Measurements from ENCODE around the gene DYRK1A. TPM values are rescaled to one million over a fixed set of nuclear protein-coding genes. Genes with fewer than 3 reads are reported as not detected.

Gene DYRK1A
- total RNA-seq, 1 experiment from 2014 or later = 35.5 TPM

DNA sequence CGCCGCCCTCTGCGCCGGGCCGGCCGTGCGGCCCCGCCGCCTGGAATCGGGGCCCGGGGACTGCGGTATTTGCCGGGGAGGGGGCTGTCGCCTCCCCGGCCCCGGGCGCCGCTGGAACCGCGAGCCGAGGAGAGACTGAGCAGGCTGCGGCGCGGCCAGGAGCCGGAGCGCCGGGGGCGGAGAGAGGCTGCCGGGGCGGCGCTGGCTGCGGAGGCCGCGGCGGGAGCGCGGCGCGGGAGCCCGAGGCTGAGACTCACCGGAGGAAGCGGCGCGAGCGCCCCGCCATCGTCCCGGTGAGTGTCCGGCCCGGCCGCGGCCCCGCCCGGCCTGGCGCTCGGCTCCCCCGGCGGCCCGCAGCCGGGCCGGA is 746 bp downstream of the DYRK1A start:
- Histone ChIP-seq H3K36me3 (ENCODE audit: low read depth) (no peaks in the 10 kb centered on the region), H3K27me3 (ENCODE audit: insufficient read depth, low read depth) (no peaks in the 10 kb centered on the region), H4K20me1 (ENCODE audit: insufficient read depth) (no peaks in the 10 kb centered on the region), H2AFZ (no peak overlapping the region), H3K27ac (peak overlapping the region; percentile 94), H3K4me2 (no peak overlapping the region), H3F3A (ENCODE audit: insufficient read depth, low read depth) (peaks cover 34% of the 10 kb centered on the region), H3K9me3 (ENCODE audit: insufficient read depth, low read depth) (no peaks in the 10 kb centered on the region), H3K79me2 (ENCODE audit: low read depth) (peaks cover 50% of the 10 kb centered on the region), H3K4me1 (replicated peaks; ENCODE audit: insufficient read depth) (peaks cover 43% of the 10 kb centered on the region), H3K4me3 (peak overlapping the region; percentile 67; the same call in 1 of the 2 replicates), H3K9me2 (ENCODE audit: insufficient read depth) (no peaks in the 10 kb centered on the region)
- no TSS peak for BruUV-seq (replicated peaks)
- no peak for TF ChIP-seq EZH2 (IDR thresholded peaks at IDR 0.05; ENCODE audit: low read depth)
- TF ChIP-seq, protein P1, sequence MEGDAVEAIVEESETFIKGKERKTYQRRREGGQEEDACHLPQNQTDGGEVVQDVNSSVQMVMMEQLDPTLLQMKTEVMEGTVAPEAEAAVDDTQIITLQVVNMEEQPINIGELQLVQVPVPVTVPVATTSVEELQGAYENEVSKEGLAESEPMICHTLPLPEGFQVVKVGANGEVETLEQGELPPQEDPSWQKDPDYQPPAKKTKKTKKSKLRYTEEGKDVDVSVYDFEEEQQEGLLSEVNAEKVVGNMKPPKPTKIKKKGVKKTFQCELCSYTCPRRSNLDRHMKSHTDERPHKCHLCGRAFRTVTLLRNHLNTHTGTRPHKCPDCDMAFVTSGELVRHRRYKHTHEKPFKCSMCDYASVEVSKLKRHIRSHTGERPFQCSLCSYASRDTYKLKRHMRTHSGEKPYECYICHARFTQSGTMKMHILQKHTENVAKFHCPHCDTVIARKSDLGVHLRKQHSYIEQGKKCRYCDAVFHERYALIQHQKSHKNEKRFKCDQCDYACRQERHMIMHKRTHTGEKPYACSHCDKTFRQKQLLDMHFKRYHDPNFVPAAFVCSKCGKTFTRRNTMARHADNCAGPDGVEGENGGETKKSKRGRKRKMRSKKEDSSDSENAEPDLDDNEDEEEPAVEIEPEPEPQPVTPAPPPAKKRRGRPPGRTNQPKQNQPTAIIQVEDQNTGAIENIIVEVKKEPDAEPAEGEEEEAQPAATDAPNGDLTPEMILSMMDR (conservative IDR thresholded peaks at IDR 0.05) = no peak
- intact Hi-C loops (cut with micrococcal nuclease; ENCODE audit: unreplicated experiment) = loop anchor here (5.0 kb wide), 1 partner anchor 290 kb away; no protein-coding TSS in a partner anchor
- CTCF ChIA-PET = no interaction called here
- POLR2A ChIA-PET (ENCODE audit: unreplicated experiment) = no interaction called here
- peak in 1 of 2 experiments; percentile 4 for DNase-seq

DNA sequence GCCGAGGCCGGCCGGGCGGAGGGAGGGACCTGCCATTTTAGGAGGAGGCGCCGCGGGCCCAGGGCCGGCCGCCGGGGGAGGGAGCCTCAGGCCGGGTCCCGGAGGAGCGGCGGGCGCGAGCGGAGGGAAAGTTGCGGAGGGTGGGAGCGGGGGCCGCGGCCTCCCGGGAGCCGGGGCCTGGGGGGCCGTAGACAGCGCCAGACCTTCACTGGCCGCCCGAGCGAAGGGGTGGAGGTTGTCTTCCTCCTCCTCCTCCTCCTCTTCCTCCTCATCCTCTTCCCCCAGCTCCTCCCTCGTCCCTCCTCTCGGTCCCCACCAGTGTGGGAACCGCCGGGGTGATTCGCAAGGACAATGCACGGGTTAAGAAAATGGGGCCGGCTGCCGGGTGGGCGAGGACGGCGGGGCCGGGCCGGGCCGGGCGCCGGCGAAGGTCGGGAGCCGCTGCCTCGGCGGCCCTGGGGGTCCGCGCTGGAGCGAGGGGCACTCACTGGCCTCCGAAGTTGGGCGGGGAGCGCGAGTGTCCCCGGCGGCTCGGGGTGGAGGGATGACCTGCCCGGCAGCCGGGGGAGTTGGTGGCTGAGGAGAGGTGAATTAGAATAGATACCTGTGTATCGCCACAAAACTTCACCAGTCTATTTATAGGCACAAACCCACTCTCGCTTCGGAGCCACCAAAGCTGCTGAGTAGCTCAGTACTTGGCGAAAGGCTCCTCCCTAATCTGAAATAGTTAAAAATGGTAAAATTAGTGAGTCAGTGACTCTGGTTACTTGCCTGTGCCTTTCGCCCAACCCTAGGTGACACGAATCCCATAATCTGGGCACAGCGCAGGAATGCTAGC is 1.3 kb downstream of the DYRK1A start:
- Histone ChIP-seq H3F3A (ENCODE audit: insufficient read depth, low read depth) (peaks cover 34% of the 10 kb centered on the region), H3K4me2 (peak overlapping the region; percentile 77), H3K9me2 (ENCODE audit: insufficient read depth) (no peaks in the 10 kb centered on the region), H3K4me3 (peak overlapping the region; percentile 67), H2AFZ (0 out of 2 replicates have a peak overlapping the region, but pooled peaks have one; percentile 39), H4K20me1 (ENCODE audit: insufficient read depth) (no peaks in the 10 kb centered on the region), H3K9me3 (ENCODE audit: insufficient read depth, low read depth) (no peaks in the 10 kb centered on the region), H3K36me3 (ENCODE audit: low read depth) (no peaks in the 10 kb centered on the region), H3K79me2 (ENCODE audit: low read depth) (peaks cover 56% of the 10 kb centered on the region), H3K27me3 (ENCODE audit: insufficient read depth, low read depth) (no peaks in the 10 kb centered on the region), H3K4me1 (replicated peaks; ENCODE audit: insufficient read depth) (peaks cover 50% of the 10 kb centered on the region), H3K27ac (peak overlapping the region; percentile 97)
- no TSS peak for BruUV-seq (replicated peaks)
- ChIA-PET CTCF (no interaction called here), POLR2A (ENCODE audit: unreplicated experiment) (no interaction called here)
- intact Hi-C loops (cut with micrococcal nuclease; ENCODE audit: unreplicated experiment) = loop anchor here (5.0 kb wide), 1 partner anchor 289 kb away; no protein-coding TSS in a partner anchor
- DNase-seq = peak; percentile 34 to 54
- TF ChIP-seq, protein P1 (conservative IDR thresholded peaks at IDR 0.05) = no peak
- no peak for TF ChIP-seq EZH2 (IDR thresholded peaks at IDR 0.05; ENCODE audit: low read depth)

DNA sequence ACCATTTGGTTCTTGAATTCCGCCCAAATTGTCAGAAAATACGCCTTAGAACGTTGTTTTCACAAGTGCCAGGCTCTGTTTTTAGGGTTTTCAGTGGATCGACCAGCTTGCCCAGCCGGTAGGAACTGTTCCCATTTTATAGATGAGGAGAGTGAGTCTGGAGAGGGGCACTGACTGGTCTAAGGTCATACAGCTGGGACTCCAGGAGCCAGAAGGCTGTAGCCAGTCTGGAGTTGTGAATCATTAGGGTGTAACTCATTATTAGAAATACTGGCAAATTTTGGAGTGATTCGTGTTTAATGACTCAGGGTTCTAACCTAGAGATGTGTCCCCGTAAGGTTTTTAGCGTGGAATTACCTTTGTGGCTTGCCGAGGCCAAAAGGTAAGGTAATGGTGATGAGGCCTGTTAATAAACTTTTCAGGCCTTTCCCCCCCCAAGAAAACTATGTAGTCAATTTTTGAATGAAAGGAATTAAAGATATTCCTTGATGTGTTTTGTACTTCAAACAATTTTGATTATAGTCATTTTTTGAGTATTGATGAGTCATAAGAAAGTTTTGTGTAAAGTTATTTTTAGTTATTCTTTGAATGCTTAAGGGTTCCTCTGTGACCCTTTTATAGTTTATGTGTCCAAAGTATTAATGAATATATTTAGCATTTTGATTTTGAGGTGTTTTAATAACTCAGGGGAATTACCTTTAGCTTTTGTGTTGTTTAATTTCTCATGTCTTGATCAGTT is 2.1 kb downstream of the DYRK1A start:
- no peaks in the 10 kb centered on the region for H3K36me3 ChIP-seq (ENCODE audit: low read depth)
- no peak overlapping the region for H2AFZ ChIP-seq
- intact Hi-C loops (cut with micrococcal nuclease; ENCODE audit: unreplicated experiment) = loop anchor here (5.0 kb wide), 1 partner anchor 289 kb away; no protein-coding TSS in a partner anchor
- peaks cover 64% of the 10 kb centered on the region for H3K79me2 ChIP-seq (ENCODE audit: low read depth)
- peak in 1 of 2 experiments; percentile 58 for DNase-seq
- no peaks in the 10 kb centered on the region for H3K9me2 ChIP-seq (ENCODE audit: insufficient read depth)
- peak overlapping the region; percentile 67 for H3K4me3 ChIP-seq
- peak overlapping the region; percentile 97 for H3K27ac ChIP-seq
- H3K4me2 ChIP-seq = peak overlapping the region; percentile 77
- H3F3A ChIP-seq (ENCODE audit: insufficient read depth, low read depth) = peaks cover 34% of the 10 kb centered on the region
- BruUV-seq (replicated peaks) = TSS peak; percentile 18
- no peak for TF ChIP-seq EZH2 (IDR thresholded peaks at IDR 0.05; ENCODE audit: low read depth)
- TF ChIP-seq, protein P1 (conservative IDR thresholded peaks at IDR 0.05) = no peak
- H3K9me3 ChIP-seq (ENCODE audit: insufficient read depth, low read depth) = no peaks in the 10 kb centered on the region
- H4K20me1 ChIP-seq (ENCODE audit: insufficient read depth) = no peaks in the 10 kb centered on the region
- POLR2A ChIA-PET (ENCODE audit: unreplicated experiment) = no interaction called here
- CTCF ChIA-PET = no interaction called here
- H3K4me1 ChIP-seq (replicated peaks; ENCODE audit: insufficient read depth) = peaks cover 55% of the 10 kb centered on the region
- H3K27me3 ChIP-seq (ENCODE audit: insufficient read depth, low read depth) = no peaks in the 10 kb centered on the region
